ENCODE measurements around the gene PREX1. TPM values are rescaled to one million over a fixed set of nuclear protein-coding genes. Genes with fewer than 3 reads are reported as not detected.

PREX1 gene
- total and polyA plus RNA-seq, 2 donors (not counting 3 experiments of a cell fraction or from before 2014, with no cell fraction given) = 51.3 to 72.9 TPM

GRCh38 chr20:48729538-48729937, 98.3 kb downstream of the PREX1 start:
- no peaks in the 10 kb centered on the region for H3K27me3 ChIP-seq (ENCODE audit: control insufficient read depth in 2 of 2, insufficient read depth in 2 of 2, low read length in 2 of 2)
- H3K79me2 ChIP-seq (ENCODE audit: control insufficient read depth, insufficient read depth, low read length) = peaks cover 22% of the 10 kb centered on the region
- no peak overlapping the region for H3K9ac ChIP-seq (replicated peaks; ENCODE audit: extremely low read depth, insufficient read depth, low read length)
- POLR2A ChIA-PET = no interaction called here
- DNase-seq (ENCODE audit: low read depth, low spot score) (no peak), FAIRE-seq (no peak)
- BruUV-seq (replicated peaks) = no TSS peak
- peaks cover 13% of the 10 kb centered on the region for H3K4me1 ChIP-seq (ENCODE audit: control insufficient read depth, extremely low read depth, insufficient read depth, low read length)
- H3K27ac ChIP-seq (ENCODE audit: insufficient read depth, low read depth, low read length) = no peak overlapping the region
- intact Hi-C loops (cut with micrococcal nuclease) (loop anchor here (5.0 kb wide), 1 partner anchor 1423 kb away; the partner anchor contains the start of gene PEDS1), dilution Hi-C loops (cut with MboI; ENCODE audit: extremely low pct_ligation_motif_present, low sequenced_read_pairs) (no loop called here)
- no peak overlapping the region for H3K4me3 ChIP-seq (replicated peaks in 1 of 3; ENCODE audit: insufficient read depth in 1 of 3, low read depth in 1 of 3, low read length in 3 of 3)
- H3K36me3 ChIP-seq (ENCODE audit: control insufficient read depth in 2 of 2, extremely low read depth in 1 of 2, insufficient read depth in 2 of 2, low read length in 2 of 2) = peaks cover 6 to 17% of the 10 kb centered on the region in 2 experiments
- H2AFZ ChIP-seq (ENCODE audit: low read depth, low read length) = no peak overlapping the region
- H3K4me2 ChIP-seq (ENCODE audit: insufficient read depth, low read length) = no peak overlapping the region
- CTCF ChIA-PET = no interaction called here
- H3K9me1 ChIP-seq (replicated peaks; ENCODE audit: control insufficient read depth, extremely low read depth, insufficient read depth, low read length) = no peaks in the 10 kb centered on the region
- no peaks in the 10 kb centered on the region for H3K9me3 ChIP-seq (replicated peaks; ENCODE audit: control insufficient read depth, insufficient read depth, low read length)
- no peak for TF ChIP-seq JUN (IDR thresholded peaks at IDR 0.05; ENCODE audit: borderline replicate concordance, insufficient read depth, insufficient read length, low read depth)
- no peak for TF ChIP-seq GATA2 (IDR thresholded peaks at IDR 0.05; ENCODE audit: insufficient read depth, insufficient read length, low read depth, low read length)
- no peak for TF ChIP-seq FOS (IDR thresholded peaks at IDR 0.05; ENCODE audit: borderline replicate concordance, insufficient read depth, low read length)
- TF ChIP-seq POLR2AphosphoS5 (IDR thresholded peaks at IDR 0.05; ENCODE audit: insufficient read depth, low read depth, low read length) = no peak
- no peak for TF ChIP-seq MYC (IDR thresholded peaks at IDR 0.05; ENCODE audit: low read depth, low read length)
- no peak for TF ChIP-seq EZH2 (IDR thresholded peaks at IDR 0.05; ENCODE audit: borderline replicate concordance, low read depth, low read length, severe bottlenecking)
- no peak for TF ChIP-seq MAX (IDR thresholded peaks at IDR 0.05; ENCODE audit: insufficient read depth, insufficient read length)
- no peaks in the 10 kb centered on the region for H4K20me1 ChIP-seq (replicated peaks; ENCODE audit: control insufficient read depth, extremely low read depth, insufficient read depth, low read length)
